Activated CD4-positive, alpha-beta T cell treated with anti-CD3 and anti-CD28 coated beads, Interleukin-2, amount 50 U/mL, for 4 hours (primary cell): ENCODE data around the gene TASP1.
"Not testable (repeated sequence)": the region's sequence is repeated elsewhere in the genome, so short reads cannot be mapped to it uniquely, and the experiment has no call there.

ENCODE experiments used
- DNase-seq, 2 experiments: peaks; one replicate each; pipeline ENCODE4 v3.0.0-alpha.2; 2020

Gene TASP1

GRCh38 chr20:13395232-13395631 lies 243.5 kb downstream of the TASP1 start:
- DNase-seq, result no peak

GRCh38 chr20:13392391-13392790 lies 246.3 kb downstream of the TASP1 start:
- DNase-seq, result no peak

GRCh38 chr20:13389115-13389514 lies 249.6 kb downstream of the TASP1 start:
- no peak for DNase-seq

GRCh38 chr20:13384132-13384531 lies 254.6 kb downstream of the TASP1 start:
- no peak for DNase-seq

GRCh38 chr20:13382786-13383185 lies 255.9 kb downstream of the TASP1 start:
- no peak for DNase-seq

- not testable (repeated sequence) for DNase-seq
These were observed 258.1 kb downstream of the TASP1 start for GRCh38 chr20:13380497-13381229.

- no peak for DNase-seq
These were observed 265.3 kb downstream of the TASP1 start for GRCh38 chr20:13373400-13373799.

- no peak for DNase-seq
These were observed 274.2 kb downstream of the TASP1 start for GRCh38 chr20:13364278-13365170.

GRCh38 chr20:13363473-13363872 lies 275.3 kb downstream of the TASP1 start:
- no peak for DNase-seq

- DNase-seq, result not testable (repeated sequence)
These were observed 276.6 kb downstream of the TASP1 start for GRCh38 chr20:13362165-13362564.

- DNase-seq, result not testable (repeated sequence)
These were observed 279.8 kb downstream of the TASP1 start for GRCh38 chr20:13358936-13359335.

GRCh38 chr20:13357782-13358181 lies 280.9 kb downstream of the TASP1 start:
- DNase-seq, result not testable (repeated sequence)

GRCh38 chr20:13356591-13356990 lies 282.1 kb downstream of the TASP1 start:
- no peak for DNase-seq

- DNase-seq, result no peak
These were observed 282.7 kb downstream of the TASP1 start for GRCh38 chr20:13355941-13356486.

- DNase-seq, result no peak
These were observed 283.3 kb downstream of the TASP1 start for GRCh38 chr20:13355411-13355810.

GRCh38 chr20:13353261-13353945 lies 285.3 kb downstream of the TASP1 start:
- DNase-seq, result no peak

GRCh38 chr20:13349235-13349604 lies 289.5 kb downstream of the TASP1 start:
- DNase-seq, result no peak

GRCh38 chr20:13348311-13349234 lies 290.2 kb downstream of the TASP1 start:
- DNase-seq, result no peak

- no peak for DNase-seq
These were observed 294.1 kb downstream of the TASP1 start for GRCh38 chr20:13344671-13345070.

GRCh38 chr20:13342469-13343242 lies 296.1 kb downstream of the TASP1 start:
- DNase-seq, result no peak

GRCh38 chr20:13341737-13342393 lies 296.9 kb downstream of the TASP1 start:
- no peak for DNase-seq
